GM18517 (cell line): ENCODE data around the gene KDM7A.
A peak's percentile ranks its signal among the peaks of the same experiment; 100 is the strongest.

ENCODE experiments used
- ATAC-seq: cut with Tn5 transposase; IDR thresholded peaks from one replicate; pipeline ENCODE4 v1.9.1; 2021; ENCODE audit warnings: mild to moderate bottlenecking, moderate library complexity; ENCODE audit not compliant: unreplicated experiment

The KDM7A gene

GRCh38 chr7:140085447-140085846 is 91.3 kb downstream of the KDM7A start:
- no peak for ATAC-seq

- ATAC-seq, result no peak
Observed at GRCh38 chr7:140084972-140085371, 91.8 kb downstream of the KDM7A start.

- ATAC-seq, result no peak
Observed at GRCh38 chr7:140084142-140084655, 92.6 kb downstream of the KDM7A start.

GRCh38 chr7:140082770-140083169 is 94.0 kb downstream of the KDM7A start:
- ATAC-seq, result no peak

- ATAC-seq, result no peak
Observed at GRCh38 chr7:140081774-140082425, 94.9 kb downstream of the KDM7A start.

- no peak for ATAC-seq
Observed at GRCh38 chr7:140080919-140081318, 95.9 kb downstream of the KDM7A start.

- no peak for ATAC-seq
Observed at GRCh38 chr7:140079121-140079536, 97.7 kb downstream of the KDM7A start.

GRCh38 chr7:140078392-140078791 is 98.4 kb downstream of the KDM7A start:
- no peak for ATAC-seq

GRCh38 chr7:140074780-140075179 is 102.0 kb downstream of the KDM7A start:
- no peak for ATAC-seq

- no peak for ATAC-seq
Observed at GRCh38 chr7:140070546-140070945, 106.2 kb downstream of the KDM7A start.

- no peak for ATAC-seq
Observed at GRCh38 chr7:140069298-140069949, 107.4 kb downstream of the KDM7A start.

- no peak for ATAC-seq
Observed at GRCh38 chr7:140068033-140068432, 108.8 kb downstream of the KDM7A start.

- ATAC-seq, result no peak
Observed at GRCh38 chr7:140067052-140067451, 109.7 kb downstream of the KDM7A start.

GRCh38 chr7:140062528-140063299 is 114.1 kb downstream of the KDM7A start, which contains the start of gene PARP12:
TSS of gene PARP12 (minus strand) at chr7:140062951. CDS start at chr7:140062847, 104 bp downstream.
- ATAC-seq, result peak; percentile 83

GRCh38 chr7:140062118-140062527 is 114.7 kb downstream of the KDM7A start:
- peak; percentile 17 for ATAC-seq

GRCh38 chr7:140061607-140061930 is 115.2 kb downstream of the KDM7A start:
- no peak for ATAC-seq

GRCh38 chr7:140060788-140061606 is 115.8 kb downstream of the KDM7A start:
- no peak for ATAC-seq

GRCh38 chr7:140060243-140060630 is 116.5 kb downstream of the KDM7A start:
- ATAC-seq, result no peak

GRCh38 chr7:140059273-140060242 is 117.2 kb downstream of the KDM7A start:
- no peak for ATAC-seq

GRCh38 chr7:140058517-140058916 is 118.3 kb downstream of the KDM7A start:
- ATAC-seq, result no peak
